HG02852 (cell line): ENCODE data around the gene OPCML.

ENCODE experiments used
- ATAC-seq: cut with Tn5 transposase; IDR thresholded peaks from one replicate; pipeline ENCODE4 v1.9.1; 2021; ENCODE audit warnings: mild to moderate bottlenecking, moderate library complexity; ENCODE audit not compliant: unreplicated experiment

The OPCML gene

GRCh38 chr11:132960273-132961078 is 571.8 kb downstream of the OPCML start:
- ATAC-seq, result no peak

- no peak for ATAC-seq
These were observed 572.6 kb downstream of the OPCML start for GRCh38 chr11:132959693-132960092.

- no peak for ATAC-seq
These were observed 574.4 kb downstream of the OPCML start for GRCh38 chr11:132957881-132958280.

GRCh38 chr11:132948252-132948651 is 584.0 kb downstream of the OPCML start:
- ATAC-seq, result no peak

GRCh38 chr11:132944569-132944944 is 587.7 kb downstream of the OPCML start:
- ATAC-seq, result no peak

- ATAC-seq, result no peak
These were observed 588.4 kb downstream of the OPCML start for GRCh38 chr11:132943706-132944568.

GRCh38 chr11:132943357-132943705 is 589.0 kb downstream of the OPCML start:
- no peak for ATAC-seq

GRCh38 chr11:132942611-132943356 is 589.5 kb downstream of the OPCML start:
- ATAC-seq, result no peak

GRCh38 chr11:132941761-132942160 is 590.5 kb downstream of the OPCML start:
- no peak for ATAC-seq

GRCh38 chr11:132941024-132941646 is 591.2 kb downstream of the OPCML start:
- no peak for ATAC-seq

GRCh38 chr11:132937016-132937415 is 595.3 kb downstream of the OPCML start:
- no peak for ATAC-seq

GRCh38 chr11:132935383-132935782 is 596.9 kb downstream of the OPCML start:
- ATAC-seq, result no peak

GRCh38 chr11:132933703-132934102 is 598.6 kb downstream of the OPCML start:
- no peak for ATAC-seq

GRCh38 chr11:132925825-132926469 is 606.4 kb downstream of the OPCML start:
- no peak for ATAC-seq

- ATAC-seq, result no peak
These were observed 610.7 kb downstream of the OPCML start for GRCh38 chr11:132921597-132921996.

- ATAC-seq, result no peak
These were observed 611.7 kb downstream of the OPCML start for GRCh38 chr11:132920451-132921096.

GRCh38 chr11:132914600-132914999 is 617.7 kb downstream of the OPCML start:
- no peak for ATAC-seq

GRCh38 chr11:132913886-132914285 is 618.4 kb downstream of the OPCML start:
- no peak for ATAC-seq

- no peak for ATAC-seq
These were observed 619.0 kb downstream of the OPCML start for GRCh38 chr11:132913295-132913694.

GRCh38 chr11:132911186-132911585 is 621.1 kb downstream of the OPCML start:
- no peak for ATAC-seq
